CD4-positive, alpha-beta T cell treated with Interleukin-6 for 4 hours (primary cell): Measurements from ENCODE around the gene TBC1D8.

Experiments used
- DNase-seq: peaks from one replicate; pipeline ENCODE4 v3.0.0-alpha.2; 2020; ENCODE audit warnings: mixed read lengths

Gene TBC1D8

GRCh38 chr2:100974712-100975520 is 176.3 kb downstream of the TBC1D8 start:
- DNase-seq, result no peak

DNA sequence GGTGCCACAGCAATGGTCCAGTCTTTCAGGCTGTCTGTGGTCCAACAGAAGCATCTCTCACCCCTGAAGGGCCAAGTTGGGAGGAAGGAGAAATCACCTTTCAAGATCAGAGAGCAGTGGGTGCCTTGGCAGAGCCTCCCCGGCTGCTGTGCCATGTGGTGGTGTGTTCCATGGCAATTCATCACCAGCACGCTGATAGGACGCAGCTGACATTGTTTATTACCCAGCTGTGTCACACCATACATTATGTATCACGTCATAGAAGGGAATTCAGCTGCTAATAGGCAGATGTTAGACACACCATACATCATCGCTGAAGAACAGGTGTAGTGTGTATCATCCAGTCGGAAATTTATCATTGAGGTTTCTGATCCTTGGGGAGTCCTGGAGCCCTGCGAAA is 178.7 kb downstream of the TBC1D8 start:
- DNase-seq, result no peak

- no peak for DNase-seq
These were observed 180.0 kb downstream of the TBC1D8 start for GRCh38 chr2:100971221-100971620.

GRCh38 chr2:100969998-100970397 is 181.2 kb downstream of the TBC1D8 start:
- no peak for DNase-seq

- no peak for DNase-seq
These were observed 182.7 kb downstream of the TBC1D8 start for GRCh38 chr2:100968146-100969145.

- no peak for DNase-seq
These were observed 183.5 kb downstream of the TBC1D8 start for GRCh38 chr2:100967716-100968115.

- DNase-seq, result no peak
These were observed 185.6 kb downstream of the TBC1D8 start for GRCh38 chr2:100965596-100965995.

DNA sequence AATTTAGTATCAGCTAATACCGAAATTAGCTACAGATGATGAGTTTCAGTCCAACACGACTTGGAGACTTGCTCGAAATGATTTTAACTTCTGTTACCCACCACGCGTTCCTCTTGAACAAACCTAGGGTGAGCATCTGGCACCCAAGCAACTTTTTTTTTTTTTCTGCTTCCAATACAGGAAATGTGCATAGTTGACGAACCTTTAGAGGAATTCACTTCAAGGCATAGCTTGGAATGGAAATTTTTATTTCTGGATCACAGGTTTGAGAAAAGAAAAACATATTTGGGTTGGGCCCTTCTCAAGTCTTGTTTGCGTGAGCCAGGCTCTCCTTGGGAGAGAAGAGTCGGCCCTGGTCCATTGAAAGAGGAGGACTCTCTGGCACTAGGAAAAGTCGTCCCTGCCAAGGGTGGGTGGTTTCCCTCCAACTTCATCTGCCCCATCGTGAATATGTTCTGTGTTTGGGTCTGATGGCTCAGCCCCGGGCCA is 186.5 kb downstream of the TBC1D8 start:
- no peak for DNase-seq

DNA sequence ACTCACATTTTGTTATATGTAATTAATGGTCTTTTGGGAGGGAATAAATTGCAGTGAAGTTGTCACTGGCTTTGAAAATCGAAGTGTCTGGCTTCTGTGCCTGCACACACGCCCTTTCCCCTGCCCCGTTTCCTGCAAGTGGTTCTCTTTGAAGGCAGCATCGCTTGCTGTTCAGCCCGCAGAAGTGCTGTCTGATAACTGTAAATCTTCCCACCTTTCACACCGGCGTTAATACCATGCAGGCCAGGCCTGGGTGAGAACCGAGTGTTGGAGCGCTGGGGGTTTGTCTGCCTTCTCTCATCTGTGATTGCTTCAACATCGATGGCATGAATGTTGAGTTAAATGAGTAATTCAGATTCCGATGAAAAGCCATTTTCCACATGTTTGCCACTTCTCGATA is 187.0 kb downstream of the TBC1D8 start:
- DNase-seq, result peak; percentile 43

- DNase-seq, result no peak
These were observed 188.2 kb downstream of the TBC1D8 start for GRCh38 chr2:100963026-100963375.

- no peak for DNase-seq
These were observed 188.7 kb downstream of the TBC1D8 start for GRCh38 chr2:100962366-100963025.

GRCh38 chr2:100960688-100961087 is 190.5 kb downstream of the TBC1D8 start:
- no peak for DNase-seq

- no peak for DNase-seq
These were observed 191.8 kb downstream of the TBC1D8 start for GRCh38 chr2:100959225-100959880.

GRCh38 chr2:100957996-100958653 is 193.1 kb downstream of the TBC1D8 start:
- DNase-seq, result no peak
